Vagina (tissue), 2 donors: ENCODE results near the gene KCNG4.
A peak's percentile ranks its signal among the peaks of the same experiment; 100 is the strongest.

Experiments
- POLR2A ChIP-seq, 2 donors: fragments of 450-650 bp; IDR thresholded peaks; one replicate each; pipeline ENCODE4 v1.6.1; 2017; ENCODE audit warnings: antibody characterized with exemption in 2 of 2, mild to moderate bottlenecking in 2 of 2, moderate library complexity in 2 of 2
- TF ChIP-seq, protein P1 (sequence below), 3 experiments: fragments of 450-650 bp in 2 of 3; fragments of 200-600 bp in 1 of 3; sonication (generic) in 1 of 3; IDR thresholded peaks; one replicate each; pipeline ENCODE4 v1.5.1; 2017 to 2019; ENCODE audit warnings: antibody characterized with exemption in 3 of 3, mild to moderate bottlenecking in 2 of 3, moderate library complexity in 2 of 3

DNA sequence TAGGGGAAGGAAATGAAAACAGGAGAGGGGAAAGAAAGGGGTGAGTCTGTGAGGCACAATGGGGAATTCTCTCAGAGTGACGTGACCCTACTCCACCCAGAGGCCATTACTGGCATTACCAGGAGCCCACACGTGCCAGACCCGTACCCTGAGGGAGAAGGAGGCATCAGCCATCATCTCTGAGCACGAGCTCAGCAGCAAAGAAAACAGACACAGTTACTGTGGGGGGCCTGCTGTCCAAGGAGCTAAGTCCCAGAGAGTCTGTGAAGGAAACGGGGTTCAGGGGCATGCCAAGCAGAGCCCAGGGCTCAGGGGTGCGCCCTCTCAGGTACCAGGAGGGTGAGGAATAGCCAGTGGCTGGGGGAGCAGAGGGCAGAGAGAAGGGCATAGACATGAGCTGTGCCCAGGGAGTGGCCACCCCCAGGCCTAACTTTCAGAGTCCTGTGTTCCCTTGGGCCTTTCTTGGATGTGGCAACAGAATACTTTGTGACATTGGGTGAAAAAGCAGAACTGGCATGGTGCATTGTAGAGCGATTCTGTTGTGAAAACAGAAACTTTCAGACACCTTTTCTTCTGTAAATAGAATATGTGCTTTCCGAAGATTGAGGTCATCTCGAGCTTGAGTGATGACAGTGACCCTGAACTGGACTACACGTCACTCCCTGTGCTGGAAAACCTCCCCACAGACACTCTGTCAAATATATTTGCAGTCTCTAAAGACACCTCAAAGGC, 64.3 kb downstream of the KCNG4 start:
- no peak for TF ChIP-seq POLR2A (IDR thresholded peaks at IDR 0.05)
- TF ChIP-seq, protein P1, sequence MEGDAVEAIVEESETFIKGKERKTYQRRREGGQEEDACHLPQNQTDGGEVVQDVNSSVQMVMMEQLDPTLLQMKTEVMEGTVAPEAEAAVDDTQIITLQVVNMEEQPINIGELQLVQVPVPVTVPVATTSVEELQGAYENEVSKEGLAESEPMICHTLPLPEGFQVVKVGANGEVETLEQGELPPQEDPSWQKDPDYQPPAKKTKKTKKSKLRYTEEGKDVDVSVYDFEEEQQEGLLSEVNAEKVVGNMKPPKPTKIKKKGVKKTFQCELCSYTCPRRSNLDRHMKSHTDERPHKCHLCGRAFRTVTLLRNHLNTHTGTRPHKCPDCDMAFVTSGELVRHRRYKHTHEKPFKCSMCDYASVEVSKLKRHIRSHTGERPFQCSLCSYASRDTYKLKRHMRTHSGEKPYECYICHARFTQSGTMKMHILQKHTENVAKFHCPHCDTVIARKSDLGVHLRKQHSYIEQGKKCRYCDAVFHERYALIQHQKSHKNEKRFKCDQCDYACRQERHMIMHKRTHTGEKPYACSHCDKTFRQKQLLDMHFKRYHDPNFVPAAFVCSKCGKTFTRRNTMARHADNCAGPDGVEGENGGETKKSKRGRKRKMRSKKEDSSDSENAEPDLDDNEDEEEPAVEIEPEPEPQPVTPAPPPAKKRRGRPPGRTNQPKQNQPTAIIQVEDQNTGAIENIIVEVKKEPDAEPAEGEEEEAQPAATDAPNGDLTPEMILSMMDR (IDR thresholded peaks at IDR 0.05): peak in 1 of 3 experiments; percentile 49
